ENCODE measurements around the gene PSAPL1.

DNA sequence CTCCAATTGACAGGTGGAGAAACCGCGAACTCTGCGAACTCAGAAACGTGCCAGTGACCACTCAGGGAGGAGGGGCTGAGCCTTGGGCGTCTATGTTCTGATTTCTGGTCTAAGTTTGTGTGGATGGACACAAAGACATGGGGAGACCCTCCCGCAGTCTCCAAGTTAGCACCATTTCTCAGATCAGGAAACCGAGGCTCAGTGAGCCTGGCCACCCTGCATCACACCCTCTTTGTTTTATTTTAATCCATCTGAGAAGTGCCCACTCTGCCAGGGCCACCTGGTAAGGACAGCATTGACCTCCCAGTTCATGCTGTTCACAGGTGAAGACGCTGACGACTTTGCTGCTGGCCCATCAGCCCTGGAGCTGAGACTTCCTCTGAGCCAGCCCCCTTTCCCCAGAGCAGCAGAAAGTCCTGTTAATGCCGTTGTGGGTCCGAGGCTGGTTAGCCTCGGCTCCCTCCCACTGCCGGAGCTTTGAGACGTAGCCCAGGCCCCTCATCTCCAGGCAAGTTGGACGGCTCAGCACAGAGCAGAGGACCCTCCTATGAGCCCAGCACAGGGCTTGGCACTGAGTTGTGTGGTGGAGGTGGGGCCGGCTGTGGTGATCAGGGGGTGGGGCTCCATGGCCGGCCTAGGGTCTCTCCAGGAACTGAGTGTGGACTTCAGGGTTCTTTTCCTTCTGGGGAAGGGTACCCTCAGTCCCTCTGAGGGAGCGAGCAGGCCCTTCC lies 43.7 kb downstream of the PSAPL1 start:
- TF ChIP-seq CTCF (conservative IDR thresholded peaks at IDR 0.05) (no peak), EZH2 (IDR thresholded peaks at IDR 0.05; ENCODE audit: low read depth) (no peak)

All from PC-9 (cell line).